Measurements from ENCODE around the gene MPL.

Gene MPL

DNA sequence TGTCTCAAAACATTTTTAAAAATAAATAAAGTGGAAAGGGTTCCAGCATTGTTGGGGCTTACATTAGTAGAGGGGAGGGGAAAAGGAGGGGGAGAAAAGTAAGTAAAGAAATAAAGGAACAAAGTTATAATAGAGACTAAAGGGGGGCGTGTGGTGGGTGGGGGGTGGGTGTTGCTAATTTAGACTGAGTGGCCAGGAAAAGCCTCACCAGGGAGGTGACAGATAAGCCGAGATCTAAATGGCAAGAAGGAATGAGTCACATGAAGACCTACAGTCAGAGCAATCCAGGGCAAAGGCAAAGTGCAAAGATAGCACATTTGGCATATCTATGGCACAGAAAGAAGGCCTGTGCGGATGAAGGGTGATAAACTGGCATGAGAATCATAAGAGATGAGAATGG is 7.5 kb downstream of the MPL start:
- Histone ChIP-seq H3K27ac (no peak overlapping the region), H3K27me3 (replicated peaks) (no peaks in the 10 kb centered on the region), H3K4me3 (ENCODE audit: low read depth, low read length) (no peak overlapping the region), H3K36me3 (replicated peaks) (no peaks in the 10 kb centered on the region)
- DNase-seq: no peak
- TF ChIP-seq, protein P1, sequence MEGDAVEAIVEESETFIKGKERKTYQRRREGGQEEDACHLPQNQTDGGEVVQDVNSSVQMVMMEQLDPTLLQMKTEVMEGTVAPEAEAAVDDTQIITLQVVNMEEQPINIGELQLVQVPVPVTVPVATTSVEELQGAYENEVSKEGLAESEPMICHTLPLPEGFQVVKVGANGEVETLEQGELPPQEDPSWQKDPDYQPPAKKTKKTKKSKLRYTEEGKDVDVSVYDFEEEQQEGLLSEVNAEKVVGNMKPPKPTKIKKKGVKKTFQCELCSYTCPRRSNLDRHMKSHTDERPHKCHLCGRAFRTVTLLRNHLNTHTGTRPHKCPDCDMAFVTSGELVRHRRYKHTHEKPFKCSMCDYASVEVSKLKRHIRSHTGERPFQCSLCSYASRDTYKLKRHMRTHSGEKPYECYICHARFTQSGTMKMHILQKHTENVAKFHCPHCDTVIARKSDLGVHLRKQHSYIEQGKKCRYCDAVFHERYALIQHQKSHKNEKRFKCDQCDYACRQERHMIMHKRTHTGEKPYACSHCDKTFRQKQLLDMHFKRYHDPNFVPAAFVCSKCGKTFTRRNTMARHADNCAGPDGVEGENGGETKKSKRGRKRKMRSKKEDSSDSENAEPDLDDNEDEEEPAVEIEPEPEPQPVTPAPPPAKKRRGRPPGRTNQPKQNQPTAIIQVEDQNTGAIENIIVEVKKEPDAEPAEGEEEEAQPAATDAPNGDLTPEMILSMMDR (IDR thresholded peaks at IDR 0.05; ENCODE audit: low read depth, low read length, missing control alignments): no peak
- in situ Hi-C loops (cut with HindIII; ENCODE audit: low pct_ligation_motif_present, low sequenced_read_pairs): no loop called here

DNA sequence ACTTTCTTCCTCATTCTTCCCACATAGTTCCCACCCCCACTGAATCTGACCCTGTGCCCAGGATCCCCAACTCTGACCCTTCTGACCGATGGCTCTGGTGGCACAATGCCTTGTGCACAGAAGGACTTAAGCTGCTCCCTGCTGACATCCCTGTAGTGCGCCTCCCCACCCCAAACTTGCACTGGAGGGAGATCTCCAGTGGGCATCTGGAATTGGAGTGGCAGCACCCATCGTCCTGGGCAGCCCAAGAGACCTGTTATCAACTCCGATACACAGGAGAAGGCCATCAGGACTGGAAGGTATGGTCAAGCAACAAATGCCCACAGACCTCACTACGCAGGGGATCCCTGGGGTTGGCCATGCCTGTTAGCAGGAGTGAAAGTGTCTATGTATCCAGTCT is 9.0 kb downstream of the MPL start:
- Histone ChIP-seq H3K27me3 (replicated peaks) (no peaks in the 10 kb centered on the region), H3K4me3 (ENCODE audit: low read depth, low read length) (no peak overlapping the region), H3K27ac (no peak overlapping the region), H3K36me3 (replicated peaks) (no peaks in the 10 kb centered on the region)
- DNase-seq: no peak
- in situ Hi-C loops (cut with HindIII; ENCODE audit: low pct_ligation_motif_present, low sequenced_read_pairs): no loop called here
- TF ChIP-seq, protein P1 (IDR thresholded peaks at IDR 0.05; ENCODE audit: low read depth, low read length, missing control alignments): no peak

GRCh38 chr1:43348343-43348808 is 10.8 kb downstream of the MPL start:
- TF ChIP-seq, protein P1 (IDR thresholded peaks at IDR 0.05; ENCODE audit: low read depth, low read length, missing control alignments): no peak
- in situ Hi-C loops (cut with HindIII; ENCODE audit: low pct_ligation_motif_present, low sequenced_read_pairs): no loop called here
- H3K27ac ChIP-seq: no peak overlapping the region
- no peaks in the 10 kb centered on the region for H3K36me3 ChIP-seq (replicated peaks)
- peak overlapping the region; percentile 60 for H3K4me3 ChIP-seq (ENCODE audit: low read depth, low read length)
- DNase-seq: no peak
- H3K27me3 ChIP-seq (replicated peaks): no peaks in the 10 kb centered on the region

DNA sequence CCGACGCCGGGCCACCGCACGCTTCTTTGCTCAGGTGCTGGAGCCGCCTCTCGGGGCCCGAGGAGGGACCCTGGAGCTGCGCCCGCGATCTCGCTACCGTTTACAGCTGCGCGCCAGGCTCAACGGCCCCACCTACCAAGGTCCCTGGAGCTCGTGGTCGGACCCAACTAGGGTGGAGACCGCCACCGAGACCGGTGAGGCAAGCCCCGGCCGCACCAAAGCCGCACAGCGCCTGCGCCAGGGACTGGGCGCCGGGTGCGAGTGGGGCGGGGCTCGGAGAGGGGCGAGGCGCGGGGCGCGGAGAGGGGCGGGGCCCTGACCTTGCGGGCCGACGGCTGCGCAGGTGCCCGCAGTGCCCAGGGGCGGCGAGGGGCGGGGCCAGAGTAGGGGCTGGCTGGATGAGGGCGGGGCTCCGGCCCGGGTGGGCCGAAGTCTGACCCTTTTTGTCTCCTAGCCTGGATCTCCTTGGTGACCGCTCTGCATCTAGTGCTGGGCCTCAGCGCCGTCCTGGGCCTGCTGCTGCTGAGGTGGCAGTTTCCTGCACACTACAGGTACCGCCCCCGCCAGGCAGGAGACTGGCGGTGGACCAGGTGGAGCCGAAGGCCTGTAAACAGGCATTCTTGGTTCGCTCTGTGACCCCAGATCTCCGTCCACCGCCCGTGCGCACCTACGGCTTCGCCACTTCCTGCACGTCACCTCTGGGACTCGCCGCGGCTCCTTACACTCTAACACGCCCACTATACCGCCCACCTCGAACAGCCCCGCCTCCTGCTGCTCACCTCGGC is 11.4 kb downstream of the MPL start:
- peak; percentile 46 for DNase-seq
- TF ChIP-seq, protein P1 (IDR thresholded peaks at IDR 0.05; ENCODE audit: low read depth, low read length, missing control alignments): no peak
- in situ Hi-C loops (cut with HindIII; ENCODE audit: low pct_ligation_motif_present, low sequenced_read_pairs): no loop called here
- no peaks in the 10 kb centered on the region for H3K36me3 ChIP-seq (replicated peaks)
- H3K4me3 ChIP-seq (ENCODE audit: low read depth, low read length): peak overlapping the region; percentile 60
- H3K27me3 ChIP-seq (replicated peaks): no peaks in the 10 kb centered on the region
- peak overlapping the region; percentile 41 for H3K27ac ChIP-seq

DNA sequence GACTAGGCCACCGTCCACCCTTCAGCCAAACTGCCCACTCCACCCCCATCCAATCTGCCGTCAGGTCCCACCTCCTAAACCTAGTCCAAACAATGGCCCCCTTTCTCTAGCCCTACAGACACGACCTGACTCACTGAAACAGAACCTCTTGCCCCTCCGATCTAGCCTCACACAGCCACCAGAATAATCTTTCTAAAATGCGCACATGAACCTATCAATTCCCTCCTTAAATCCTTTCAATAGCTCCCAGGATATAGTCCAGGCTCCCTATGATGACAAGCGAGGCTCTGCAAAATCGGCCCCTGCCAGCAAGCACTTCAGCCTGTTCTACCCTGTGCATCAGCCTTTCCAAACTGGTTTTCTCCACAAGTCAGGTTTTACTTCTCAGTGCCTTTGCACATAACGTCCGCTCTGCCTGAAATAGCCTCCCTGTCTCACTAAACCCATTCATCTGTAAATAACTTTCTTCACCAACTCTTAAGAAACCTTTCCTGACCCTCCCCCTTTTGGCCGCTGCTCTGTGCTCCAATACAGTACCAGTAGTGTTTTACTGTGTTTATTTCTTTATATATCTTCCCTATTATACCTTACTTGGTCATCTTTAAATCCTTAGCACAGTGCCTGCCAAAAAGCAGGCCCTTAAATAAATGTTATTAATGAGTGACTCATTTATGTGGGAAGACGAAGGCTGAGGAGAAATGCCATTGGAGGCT is 12.1 kb downstream of the MPL start:
- H3K27ac ChIP-seq: peak overlapping the region; percentile 41
- TF ChIP-seq, protein P1 (IDR thresholded peaks at IDR 0.05; ENCODE audit: low read depth, low read length, missing control alignments): no peak
- DNase-seq: peak; percentile 56
- in situ Hi-C loops (cut with HindIII; ENCODE audit: low pct_ligation_motif_present, low sequenced_read_pairs): no loop called here
- peak overlapping the region; percentile 60 for H3K4me3 ChIP-seq (ENCODE audit: low read depth, low read length)
- H3K36me3 ChIP-seq (replicated peaks): no peaks in the 10 kb centered on the region
- H3K27me3 ChIP-seq (replicated peaks): no peaks in the 10 kb centered on the region

Measured in brain microvascular endothelial cell (primary cell).